SK-N-SH (cell line): ENCODE results near the gene KMT2B. TPM values are rescaled to one million over a fixed set of nuclear protein-coding genes. Genes with fewer than 3 reads are reported as not detected.

Source experiments
- CTCF ChIA-PET: fragments of 300-600, 350-600 bp; formaldehyde crosslinking; extraction: SDS; loops from one replicate; lab custom pipeline; 2021; lab: Yijun Ruan, JAX
- POLR2A ChIA-PET: fragments of 350-600 bp; sonication (Branson Sonifier 250); formaldehyde crosslinking; extraction: SDS; loops from one replicate; lab custom pipeline; 2020; ENCODE audit warnings: antibody characterized with exemption, inconsistent platforms; lab: Yijun Ruan, JAX
- DNase-seq: peaks from one replicate; pipeline ENCODE4 v3.0.0; 2012
- H2AFZ ChIP-seq: fragments of 200-600 bp; sonication (generic); 2 replicates; pipeline ENCODE4 v1.8.1; 2016; ENCODE audit warnings: antibody characterized with exemption, mild to moderate bottlenecking, low read depth
- H3F3A ChIP-seq: fragments of 200-600 bp; sonication (generic); replicated peaks from 2 replicates; pipeline ENCODE3; 2016; ENCODE audit warnings: antibody characterized with exemption, mild to moderate bottlenecking; ENCODE audit not compliant: insufficient read depth
- H3K27ac ChIP-seq, 2 experiments: fragments of 200-500 bp in 1 of 2; fragments of 200-600 bp in 1 of 2; sonication (Bioruptor generic) in 1 of 2; sonication (generic), shearing (Covaris generic) in 1 of 2; 2 replicates each; pipeline versions ENCODE4 v1.5.1 to v1.6.1; 2014 to 2016; ENCODE audit warnings: low read depth in 2 of 2, inconsistent platforms in 1 of 2, low read length in 1 of 2, mild to moderate bottlenecking in 1 of 2, mixed read lengths in 1 of 2
- H3K27me3 ChIP-seq: fragments of 200-600 bp; sonication (generic), shearing (Covaris generic); 2 replicates; pipeline ENCODE4 v1.6.1; 2016; ENCODE audit warnings: mixed run types; ENCODE audit not compliant: insufficient read depth
- H3K36me3 ChIP-seq, 2 experiments: fragments of 200-500 bp in 1 of 2; fragments of 200-600 bp in 1 of 2; sonication (Bioruptor generic) in 1 of 2; sonication (generic) in 1 of 2; replicated peaks in 1 of 2; 2 replicates each; pipeline versions ENCODE3 to v1.5.1; 2014 to 2016; ENCODE audit warnings: low read length in 1 of 2, mild to moderate bottlenecking in 1 of 2; ENCODE audit not compliant: insufficient read depth in 2 of 2, control insufficient read depth in 1 of 2
- H3K4me1 ChIP-seq, 2 experiments: fragments of 200-500 bp in 1 of 2; fragments of 200-600 bp in 1 of 2; sonication (Bioruptor generic) in 1 of 2; sonication (generic), shearing (Covaris generic) in 1 of 2; 2 replicates each; pipeline versions ENCODE4 v1.5.1 to v1.6.1; 2014 to 2016; ENCODE audit warnings: low read depth in 1 of 2, low read length in 1 of 2, mixed run types in 1 of 2; ENCODE audit not compliant: insufficient read depth in 2 of 2, control insufficient read depth in 1 of 2
- H3K4me2 ChIP-seq: fragments of 200-600 bp; sonication (generic), shearing (Covaris generic); 2 replicates; pipeline ENCODE4 v1.6.1; 2017; ENCODE audit warnings: mixed run types
- H3K4me3 ChIP-seq, 2 experiments: fragments of 200-500 bp in 1 of 2; fragments of 200-600 bp in 1 of 2; sonication (Bioruptor generic) in 1 of 2; sonication (generic), shearing (Covaris generic) in 1 of 2; 2 replicates each; pipeline versions ENCODE4 v1.5.1 to v1.8.1; 2014 to 2016; ENCODE audit warnings: low read depth in 2 of 2, inconsistent platforms in 1 of 2, low read length in 1 of 2, mild to moderate bottlenecking in 1 of 2, mixed read lengths in 1 of 2, moderate library complexity in 1 of 2
- H3K79me2 ChIP-seq: fragments of 200-600 bp; sonication (generic); 2 replicates; pipeline ENCODE4 v1.8.1; 2017; ENCODE audit warnings: mild to moderate bottlenecking; ENCODE audit not compliant: insufficient read depth
- H3K9ac ChIP-seq: fragments of 200-600 bp; sonication (generic); 2 replicates; pipeline ENCODE4 v1.6.1; 2017; ENCODE audit warnings: mixed run types
- H3K9me2 ChIP-seq: fragments of 200-600 bp; sonication (generic); 2 replicates; pipeline ENCODE4 v1.6.1; 2017; ENCODE audit warnings: mixed run types
- H3K9me3 ChIP-seq: fragments of 200-600 bp; sonication (generic); 2 replicates; pipeline ENCODE4 v1.6.1; 2017; ENCODE audit warnings: mixed run types, mild to moderate bottlenecking, moderate library complexity
- H4K20me1 ChIP-seq: fragments of 200-600 bp; sonication (generic); 2 replicates; pipeline ENCODE4 v1.6.1; 2017; ENCODE audit warnings: mild to moderate bottlenecking, mixed run types; ENCODE audit not compliant: insufficient read depth
- CHD2 ChIP-seq: fragments of 150-350 bp; IDR thresholded peaks from 2 replicates; pipeline ENCODE4 v1.6.1; 2018; ENCODE audit warnings: low read length; ENCODE audit not compliant: partially characterized antibody
- ELF1 ChIP-seq: IDR thresholded peaks from 2 replicates; pipeline ENCODE4 v1.4.0; 2012
- FOXJ3 ChIP-seq: sonication (generic); formaldehyde crosslinking; IDR thresholded peaks from 2 replicates; pipeline ENCODE4 v1.5.1; 2020; ENCODE audit warnings: mild to moderate bottlenecking, missing genetic modification reagents
- FOXM1 ChIP-seq: IDR thresholded peaks from 2 replicates; pipeline ENCODE4 v1.4.0; 2012; ENCODE audit warnings: low read depth, mild to moderate bottlenecking
- GABPA ChIP-seq: IDR thresholded peaks from 2 replicates; pipeline ENCODE4 v1.4.0; 2012; ENCODE audit warnings: low read depth, mild to moderate bottlenecking
- GATA2 ChIP-seq: sonication (generic); formaldehyde crosslinking; IDR thresholded peaks from 2 replicates; pipeline ENCODE4 v1.5.0; 2020; ENCODE audit warnings: mild to moderate bottlenecking, missing genetic modification reagents
- JUND ChIP-seq: IDR thresholded peaks from 2 replicates; pipeline ENCODE4 v1.4.0; 2012
- MEF2A ChIP-seq: IDR thresholded peaks from 2 replicates; pipeline ENCODE4 v1.4.0; 2012; ENCODE audit warnings: low read depth, borderline replicate concordance
- NFIC ChIP-seq: IDR thresholded peaks from 2 replicates; pipeline ENCODE4 v1.4.0; 2012; ENCODE audit warnings: borderline replicate concordance
- POLR2AphosphoS5 ChIP-seq: IDR thresholded peaks from 2 replicates; pipeline ENCODE4 v1.6.1; 2012; ENCODE audit warnings: low read depth, low read length
- RFX5 ChIP-seq: IDR thresholded peaks from 2 replicates; pipeline ENCODE4 v1.6.1; 2012; ENCODE audit warnings: mild to moderate bottlenecking, improper control_type of control experiment, low read length
- SIN3A ChIP-seq: IDR thresholded peaks from 2 replicates; pipeline ENCODE4 v1.6.1; 2012; ENCODE audit warnings: low read depth, mild to moderate bottlenecking, low read length, moderate library complexity, borderline replicate concordance
- SMC3 ChIP-seq: IDR thresholded peaks from 2 replicates; pipeline ENCODE4 v1.6.1; 2012; ENCODE audit warnings: low read depth, low read length, improper control_type of control experiment
- TEAD4 ChIP-seq: IDR thresholded peaks from 2 replicates; pipeline ENCODE4 v1.4.0; 2012; ENCODE audit warnings: mild to moderate bottlenecking, borderline replicate concordance; ENCODE audit not compliant: insufficient read depth
- YY1 ChIP-seq: IDR thresholded peaks from 2 replicates; pipeline ENCODE4 v1.4.0; 2012; ENCODE audit warnings: low read depth, mild to moderate bottlenecking
- WGBS: methylation state at CpG from one replicate; pipeline ENCODE4 v1.1.6; 2017; ENCODE audit warnings: low lambda C conversion rate; 5-methylcytosine and 5-hydroxymethylcytosine counted together
- polyA plus RNA-seq, 3 experiments: library from polyadenylated mRNA; depleted of rRNA; stranded (reverse); fragments of >200 nt; gene quantifications; 2 replicates each; pipeline ENCODE4 v1.2.3, GENCODE V29; 2012
- TF ChIP-seq, protein P1 (sequence below): IDR thresholded peaks from 2 replicates; pipeline ENCODE4 v1.4.0; 2012; ENCODE audit warnings: low read depth, borderline replicate concordance
- TF ChIP-seq, protein P2 (sequence below): IDR thresholded peaks from 2 replicates; pipeline ENCODE4; 2012
- TF ChIP-seq, protein P3 (sequence below): IDR thresholded peaks from 2 replicates; pipeline ENCODE4 v1.6.1; 2012; ENCODE audit warnings: mild to moderate bottlenecking, low read depth, low read length, moderate library complexity
- TF ChIP-seq, protein P4 (sequence below): fragments of 150-350 bp; IDR thresholded peaks from 2 replicates; pipeline ENCODE4 v1.6.1; 2017; ENCODE audit warnings: antibody characterized with exemption, low read length, low read depth, borderline replicate concordance
- TF ChIP-seq, protein P5 (sequence below): IDR thresholded peaks from 2 replicates; pipeline ENCODE4 v1.4.0; 2012; ENCODE audit warnings: low read depth

Gene KMT2B
- polyA plus RNA-seq, 1 of the 3 experiments (the other 2 are of a cell fraction), result 29.2 TPM

DNA sequence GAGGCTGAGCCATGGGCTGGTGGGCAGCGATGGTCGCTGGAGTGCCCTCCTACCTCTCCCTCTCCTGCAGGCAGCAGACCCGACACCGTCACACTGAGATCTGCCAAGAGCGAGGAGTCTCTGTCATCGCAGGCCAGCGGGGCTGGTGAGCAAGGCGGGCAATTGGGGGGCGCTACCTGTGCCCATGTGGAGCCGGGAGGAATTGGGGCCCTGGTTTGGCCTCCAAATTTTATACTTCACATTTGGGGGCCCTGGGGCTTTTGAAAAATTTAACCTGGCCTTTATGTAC is 67.5 kb downstream of the KMT2B start:
- no peaks in the 10 kb centered on the region for H3F3A ChIP-seq
- CTCF ChIA-PET, result no interaction called here
- 93% methylated on average over 10 of the region's 10 CpGs for WGBS
- POLR2A ChIA-PET, result interaction anchor here (0.6 kb wide), 1 partner anchor 113 kb away, joined by 3 read pairs; no protein-coding TSS in a partner anchor
- H2AFZ ChIP-seq, result no peak overlapping the region
- H3K4me2 ChIP-seq, result no peak overlapping the region
- DNase-seq, result no peak
- no peaks in the 10 kb centered on the region for H3K9me2 ChIP-seq
- H3K9ac ChIP-seq, result no peak overlapping the region
- no peaks in the 10 kb centered on the region for H3K9me3 ChIP-seq
- no peaks in the 10 kb centered on the region for H3K27me3 ChIP-seq
- H3K27ac ChIP-seq, result no peak overlapping the region
- no peak for TF ChIP-seq CHD2
- TF ChIP-seq, protein P1, sequence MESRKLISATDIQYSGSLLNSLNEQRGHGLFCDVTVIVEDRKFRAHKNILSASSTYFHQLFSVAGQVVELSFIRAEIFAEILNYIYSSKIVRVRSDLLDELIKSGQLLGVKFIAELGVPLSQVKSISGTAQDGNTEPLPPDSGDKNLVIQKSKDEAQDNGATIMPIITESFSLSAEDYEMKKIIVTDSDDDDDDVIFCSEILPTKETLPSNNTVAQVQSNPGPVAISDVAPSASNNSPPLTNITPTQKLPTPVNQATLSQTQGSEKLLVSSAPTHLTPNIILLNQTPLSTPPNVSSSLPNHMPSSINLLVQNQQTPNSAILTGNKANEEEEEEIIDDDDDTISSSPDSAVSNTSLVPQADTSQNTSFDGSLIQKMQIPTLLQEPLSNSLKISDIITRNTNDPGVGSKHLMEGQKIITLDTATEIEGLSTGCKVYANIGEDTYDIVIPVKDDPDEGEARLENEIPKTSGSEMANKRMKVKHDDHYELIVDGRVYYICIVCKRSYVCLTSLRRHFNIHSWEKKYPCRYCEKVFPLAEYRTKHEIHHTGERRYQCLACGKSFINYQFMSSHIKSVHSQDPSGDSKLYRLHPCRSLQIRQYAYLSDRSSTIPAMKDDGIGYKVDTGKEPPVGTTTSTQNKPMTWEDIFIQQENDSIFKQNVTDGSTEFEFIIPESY, result no peak
- TF ChIP-seq GATA2 (CRISPR knock-in tag), result no peak
- TF ChIP-seq MEF2A, result no peak
- TF ChIP-seq, protein P2, sequence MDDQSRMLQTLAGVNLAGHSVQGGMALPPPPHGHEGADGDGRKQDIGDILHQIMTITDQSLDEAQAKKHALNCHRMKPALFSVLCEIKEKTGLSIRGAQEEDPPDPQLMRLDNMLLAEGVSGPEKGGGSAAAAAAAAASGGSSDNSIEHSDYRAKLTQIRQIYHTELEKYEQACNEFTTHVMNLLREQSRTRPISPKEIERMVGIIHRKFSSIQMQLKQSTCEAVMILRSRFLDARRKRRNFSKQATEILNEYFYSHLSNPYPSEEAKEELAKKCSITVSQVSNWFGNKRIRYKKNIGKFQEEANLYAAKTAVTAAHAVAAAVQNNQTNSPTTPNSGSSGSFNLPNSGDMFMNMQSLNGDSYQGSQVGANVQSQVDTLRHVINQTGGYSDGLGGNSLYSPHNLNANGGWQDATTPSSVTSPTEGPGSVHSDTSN, result no peak
- TF ChIP-seq SIN3A, result no peak
- TF ChIP-seq FOXJ3 (CRISPR knock-in tag), result no peak
- TF ChIP-seq GABPA, result no peak
- TF ChIP-seq POLR2AphosphoS5, result no peak
- no peak for TF ChIP-seq ELF1
- TF ChIP-seq NFIC, result no peak
- TF ChIP-seq, protein P3, sequence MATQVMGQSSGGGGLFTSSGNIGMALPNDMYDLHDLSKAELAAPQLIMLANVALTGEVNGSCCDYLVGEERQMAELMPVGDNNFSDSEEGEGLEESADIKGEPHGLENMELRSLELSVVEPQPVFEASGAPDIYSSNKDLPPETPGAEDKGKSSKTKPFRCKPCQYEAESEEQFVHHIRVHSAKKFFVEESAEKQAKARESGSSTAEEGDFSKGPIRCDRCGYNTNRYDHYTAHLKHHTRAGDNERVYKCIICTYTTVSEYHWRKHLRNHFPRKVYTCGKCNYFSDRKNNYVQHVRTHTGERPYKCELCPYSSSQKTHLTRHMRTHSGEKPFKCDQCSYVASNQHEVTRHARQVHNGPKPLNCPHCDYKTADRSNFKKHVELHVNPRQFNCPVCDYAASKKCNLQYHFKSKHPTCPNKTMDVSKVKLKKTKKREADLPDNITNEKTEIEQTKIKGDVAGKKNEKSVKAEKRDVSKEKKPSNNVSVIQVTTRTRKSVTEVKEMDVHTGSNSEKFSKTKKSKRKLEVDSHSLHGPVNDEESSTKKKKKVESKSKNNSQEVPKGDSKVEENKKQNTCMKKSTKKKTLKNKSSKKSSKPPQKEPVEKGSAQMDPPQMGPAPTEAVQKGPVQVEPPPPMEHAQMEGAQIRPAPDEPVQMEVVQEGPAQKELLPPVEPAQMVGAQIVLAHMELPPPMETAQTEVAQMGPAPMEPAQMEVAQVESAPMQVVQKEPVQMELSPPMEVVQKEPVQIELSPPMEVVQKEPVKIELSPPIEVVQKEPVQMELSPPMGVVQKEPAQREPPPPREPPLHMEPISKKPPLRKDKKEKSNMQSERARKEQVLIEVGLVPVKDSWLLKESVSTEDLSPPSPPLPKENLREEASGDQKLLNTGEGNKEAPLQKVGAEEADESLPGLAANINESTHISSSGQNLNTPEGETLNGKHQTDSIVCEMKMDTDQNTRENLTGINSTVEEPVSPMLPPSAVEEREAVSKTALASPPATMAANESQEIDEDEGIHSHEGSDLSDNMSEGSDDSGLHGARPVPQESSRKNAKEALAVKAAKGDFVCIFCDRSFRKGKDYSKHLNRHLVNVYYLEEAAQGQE, result no peak
- TF ChIP-seq RFX5, result no peak
- TF ChIP-seq, protein P4, sequence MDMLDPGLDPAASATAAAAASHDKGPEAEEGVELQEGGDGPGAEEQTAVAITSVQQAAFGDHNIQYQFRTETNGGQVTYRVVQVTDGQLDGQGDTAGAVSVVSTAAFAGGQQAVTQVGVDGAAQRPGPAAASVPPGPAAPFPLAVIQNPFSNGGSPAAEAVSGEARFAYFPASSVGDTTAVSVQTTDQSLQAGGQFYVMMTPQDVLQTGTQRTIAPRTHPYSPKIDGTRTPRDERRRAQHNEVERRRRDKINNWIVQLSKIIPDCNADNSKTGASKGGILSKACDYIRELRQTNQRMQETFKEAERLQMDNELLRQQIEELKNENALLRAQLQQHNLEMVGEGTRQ, result no peak
- TF ChIP-seq JUND, result no peak
- no peak for TF ChIP-seq TEAD4
- no peak for TF ChIP-seq YY1
- no peak for TF ChIP-seq FOXM1
- TF ChIP-seq, protein P5, sequence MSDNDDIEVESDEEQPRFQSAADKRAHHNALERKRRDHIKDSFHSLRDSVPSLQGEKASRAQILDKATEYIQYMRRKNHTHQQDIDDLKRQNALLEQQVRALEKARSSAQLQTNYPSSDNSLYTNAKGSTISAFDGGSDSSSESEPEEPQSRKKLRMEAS, result no peak
- no peak for TF ChIP-seq SMC3
- TF ChIP-seq, all 33 proteins: peak for 0
- peaks cover 0 to 8% of the 10 kb centered on the region in 2 experiments for H3K36me3 ChIP-seq
- no peaks in the 10 kb centered on the region for H3K4me1 ChIP-seq
- H4K20me1 ChIP-seq, result no peaks in the 10 kb centered on the region
- H3K4me3 ChIP-seq, result no peak overlapping the region
- H3K79me2 ChIP-seq, result no peaks in the 10 kb centered on the region
